MM.1S (cell line): Measurements from ENCODE around the gene CTTN.

Experiments
- CTCF ChIP-seq: fragments of 300-600 bp; sonication (generic); IDR thresholded peaks from 2 replicates; pipeline ENCODE4 v1.5.1; 2016; ENCODE audit warnings: antibody characterized with exemption, low read length, mixed read lengths
- EZH2 ChIP-seq: fragments of 300-600 bp; sonication (generic); optimal IDR thresholded peaks from 2 replicates; pipeline ENCODE3; 2017; ENCODE audit warnings: low read depth, mild to moderate bottlenecking, antibody characterized with exemption, low read length, mixed read lengths
- EZH2phosphoT487 ChIP-seq: fragments of 300-600 bp; sonication (generic); IDR thresholded peaks from 2 replicates; pipeline ENCODE4 v1.6.1; 2018; ENCODE audit warnings: antibody characterized with exemption, low read length

- no peak for TF ChIP-seq CTCF
- no peak for TF ChIP-seq EZH2
- no peak for TF ChIP-seq EZH2phosphoT487
Measured at GRCh38 chr11:70424765-70425344, 26.5 kb downstream of the CTTN start.
